ENCODE measurements around the gene MXRA8.
A peak's percentile ranks its signal among the peaks of the same experiment; 100 is the strongest.

The MXRA8 gene

GRCh38 chr1:1356796-1357401, 1.5 kb downstream of the MXRA8 start:
- no peak for TF ChIP-seq CTCF (conservative IDR thresholded peaks at IDR 0.05)
- no peak overlapping the region for H3K27ac ChIP-seq

GRCh38 chr1:1356166-1356795, 2.1 kb downstream of the MXRA8 start:
- no peak for TF ChIP-seq CTCF (conservative IDR thresholded peaks at IDR 0.05)
- H3K27ac ChIP-seq: no peak overlapping the region

GRCh38 chr1:1355416-1355815, 2.9 kb downstream of the MXRA8 start:
- TF ChIP-seq CTCF (conservative IDR thresholded peaks at IDR 0.05): no peak

DNA sequence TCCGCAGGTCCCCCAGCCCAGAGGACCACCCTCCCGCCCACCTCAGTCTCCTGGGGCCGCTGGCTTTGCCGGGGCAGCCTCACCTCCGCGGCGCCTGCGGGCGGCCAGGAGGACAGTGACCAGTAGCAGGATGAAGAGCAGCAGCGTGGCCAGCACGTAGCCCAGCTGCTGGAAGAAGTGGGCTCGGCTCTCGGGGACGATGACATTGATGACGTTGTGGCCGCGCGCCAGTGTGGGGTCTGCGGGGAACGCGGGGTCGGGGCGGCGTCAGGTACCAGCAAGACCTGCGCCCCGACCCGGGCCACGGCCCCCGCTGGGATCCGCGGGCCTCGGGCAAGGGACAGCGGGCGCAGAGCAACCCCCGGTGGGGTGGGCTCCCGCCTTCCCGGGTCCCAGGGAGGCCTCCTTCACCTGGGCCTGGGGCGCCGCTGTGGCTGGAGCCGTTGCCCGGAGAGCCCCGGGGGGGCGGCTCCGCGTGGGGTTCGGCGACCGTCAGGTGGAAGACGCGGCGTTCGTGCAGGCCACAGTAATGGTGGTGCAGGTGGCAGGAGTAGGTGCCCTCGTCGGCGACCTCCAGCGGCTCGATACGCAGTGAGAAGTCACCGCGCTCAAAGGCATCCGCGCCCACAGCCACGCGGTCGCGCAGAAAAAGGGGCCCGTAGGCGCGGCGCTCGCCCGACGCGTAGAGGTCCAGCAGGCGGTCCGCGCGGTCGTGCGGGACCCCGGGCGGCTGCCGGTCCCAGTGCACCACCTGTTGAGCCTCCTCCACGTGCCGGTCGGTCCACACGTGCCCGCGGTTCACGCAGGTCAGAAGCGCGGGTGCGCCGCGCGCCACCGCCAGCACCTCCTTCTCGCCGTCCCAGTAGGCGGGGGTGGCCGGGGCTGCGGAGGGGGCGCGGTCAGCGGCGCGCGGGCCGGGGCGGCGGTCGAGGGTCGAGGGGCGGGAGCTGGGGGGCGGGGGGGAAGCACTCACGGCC, 3.8 kb downstream of the MXRA8 start:
- no peak for TF ChIP-seq CTCF (conservative IDR thresholded peaks at IDR 0.05)
- H3K27ac ChIP-seq: peak overlapping the region; percentile 64

More at GRCh38 chr1:1355416-1355815, 2.9 kb downstream of the MXRA8 start:
- no peak overlapping the region for H3K27ac ChIP-seq

- H3K27ac ChIP-seq: peak overlapping the region; percentile 64
- TF ChIP-seq CTCF (conservative IDR thresholded peaks at IDR 0.05): no peak
Measured at GRCh38 chr1:1353389-1354151, 4.8 kb downstream of the MXRA8 start.

- peak overlapping the region; percentile 64 for H3K27ac ChIP-seq
- no peak for TF ChIP-seq CTCF (conservative IDR thresholded peaks at IDR 0.05)
Measured at GRCh38 chr1:1352786-1353388, 5.5 kb downstream of the MXRA8 start.

All from VCaP (cell line).